ENCODE results near the gene CABP1. TPM values are rescaled to one million over a fixed set of nuclear protein-coding genes. Genes with fewer than 3 reads are reported as not detected.

Gene CABP1
- total and polyA plus RNA-seq, 10 of the 15 experiments (the other 5 are each of a cell fraction or from before 2014, with no cell fraction given) = 0.16 to 2.4 (median 0.80) TPM; not detected in 2

GRCh38 chr12:120687578-120688289 lies 47.3 kb downstream of the CABP1 start (continued):
- TF ChIP-seq ZNF687 (IDR thresholded peaks at IDR 0.05) (no peak), ZSCAN29 (IDR thresholded peaks at IDR 0.05) (peak; percentile 65; the same call in 1 of the 2 replicates), CBX5 (IDR thresholded peaks at IDR 0.05; ENCODE audit: low read depth) (no peak), ZNF384 (IDR thresholded peaks at IDR 0.05; ENCODE audit: borderline replicate concordance, low read depth, low read length) (no peak), NBN (IDR thresholded peaks at IDR 0.05) (no peak), PKNOX1 (IDR thresholded peaks at IDR 0.05) (no peak), WRNIP1 (IDR thresholded peaks at IDR 0.05; ENCODE audit: borderline replicate concordance, low read depth, low read length) (0 out of 2 replicates have a peak, but pooled peaks have one; percentile 26), KLF5 (IDR thresholded peaks at IDR 0.05; ENCODE audit: partially characterized antibody) (no peak)
